Mucosa of gallbladder (tissue), 1 donor: ENCODE data around the gene EML5. TPM values are rescaled to one million over a fixed set of nuclear protein-coding genes. Genes with fewer than 3 reads are reported as not detected.
"Not testable (repeated sequence)": the region's sequence is repeated elsewhere in the genome, so short reads cannot be mapped to it uniquely, and the experiment has no call there.

Source experiments
- DNase-seq: peaks from one replicate; pipeline ENCODE4 v3.0.0-alpha.2; 2020; ENCODE audit warnings: low spot score
- total RNA-seq: library from RNA; stranded (reverse); gene quantifications from one replicate; pipeline ENCODE4 v1.2.1, GENCODE V29; 2021
- donor health status: DM: no; HTN: no; CAD: no.

EML5 gene
- total RNA-seq, 1 donor from 2014 or later, result 1.7 TPM

DNA sequence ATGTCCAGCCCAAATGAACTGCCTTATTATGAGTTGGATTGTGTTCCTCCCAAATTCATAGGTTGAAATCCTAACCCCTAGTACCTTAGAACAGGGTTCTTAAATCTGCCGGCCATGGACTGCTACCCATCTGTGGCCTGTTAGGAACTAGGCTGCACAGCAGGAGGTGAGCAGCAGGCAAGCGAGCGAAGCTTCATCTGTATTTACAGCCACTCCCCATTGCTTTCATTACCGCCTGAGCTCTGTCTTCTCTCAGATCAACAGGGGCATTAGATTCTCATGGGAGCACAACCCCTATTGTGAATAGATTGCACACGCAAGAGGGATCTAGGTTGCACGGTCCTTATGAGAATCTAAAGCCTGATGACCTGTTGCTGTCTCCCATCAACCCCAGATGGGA, 9.8 kb upstream of the EML5 start:
- no peak for DNase-seq

DNA sequence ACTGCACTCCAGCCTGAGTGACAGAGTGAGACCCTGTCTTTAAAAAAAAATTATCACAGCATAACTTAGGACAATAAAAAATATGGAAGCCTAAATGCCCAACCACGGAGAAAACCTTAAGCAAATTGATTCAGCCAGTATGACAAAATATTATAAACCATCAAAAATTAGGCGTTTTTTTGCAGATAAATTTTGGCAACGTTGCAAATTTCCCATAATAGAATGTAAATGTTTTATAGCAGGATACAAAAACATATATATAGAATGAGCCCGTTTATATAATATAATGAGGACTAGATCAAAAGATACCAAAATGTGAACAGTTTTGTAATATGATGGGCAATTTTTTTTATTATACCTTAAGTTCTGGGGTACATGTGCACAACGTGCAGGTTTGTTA, 6.8 kb upstream of the EML5 start:
- no peak for DNase-seq

DNA sequence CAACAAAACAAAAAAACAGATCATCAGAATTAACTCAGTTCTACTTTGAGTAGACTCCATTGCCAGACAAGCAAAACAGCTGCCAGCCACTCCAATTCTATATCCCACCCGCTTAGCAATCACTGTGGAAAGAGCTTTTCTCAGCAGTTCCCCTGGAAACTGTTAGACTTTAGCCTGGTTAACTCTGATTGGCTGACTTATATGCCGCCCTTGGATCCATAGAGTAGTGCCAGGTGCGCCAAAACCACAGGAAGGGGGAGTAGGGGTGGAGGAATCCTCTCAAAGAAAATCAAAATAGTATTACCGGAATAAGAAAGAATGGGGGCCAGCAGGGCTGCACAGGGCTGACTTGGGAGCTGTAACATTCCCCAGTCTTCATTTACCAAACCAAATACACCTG, 5.4 kb upstream of the EML5 start:
- no peak for DNase-seq

DNA sequence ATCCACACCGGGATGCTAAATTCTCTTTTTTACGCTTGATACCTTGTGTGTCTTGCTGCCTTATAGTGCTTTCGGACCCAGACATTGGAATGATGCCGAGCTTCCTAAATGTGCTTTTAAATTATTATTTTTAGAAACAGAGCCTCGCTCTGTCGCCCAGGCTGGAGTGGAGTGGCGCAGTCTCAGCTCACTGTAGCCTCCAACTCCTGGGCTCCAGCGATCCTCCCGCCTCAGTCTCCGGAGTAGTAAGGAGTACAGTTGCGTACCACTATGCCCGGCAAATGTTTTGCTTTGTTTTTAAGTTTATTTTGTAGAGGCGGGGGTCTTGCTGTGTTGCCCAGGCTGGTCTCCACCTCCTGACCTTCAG, 489 bp upstream of the EML5 start:
- no peak for DNase-seq

DNA sequence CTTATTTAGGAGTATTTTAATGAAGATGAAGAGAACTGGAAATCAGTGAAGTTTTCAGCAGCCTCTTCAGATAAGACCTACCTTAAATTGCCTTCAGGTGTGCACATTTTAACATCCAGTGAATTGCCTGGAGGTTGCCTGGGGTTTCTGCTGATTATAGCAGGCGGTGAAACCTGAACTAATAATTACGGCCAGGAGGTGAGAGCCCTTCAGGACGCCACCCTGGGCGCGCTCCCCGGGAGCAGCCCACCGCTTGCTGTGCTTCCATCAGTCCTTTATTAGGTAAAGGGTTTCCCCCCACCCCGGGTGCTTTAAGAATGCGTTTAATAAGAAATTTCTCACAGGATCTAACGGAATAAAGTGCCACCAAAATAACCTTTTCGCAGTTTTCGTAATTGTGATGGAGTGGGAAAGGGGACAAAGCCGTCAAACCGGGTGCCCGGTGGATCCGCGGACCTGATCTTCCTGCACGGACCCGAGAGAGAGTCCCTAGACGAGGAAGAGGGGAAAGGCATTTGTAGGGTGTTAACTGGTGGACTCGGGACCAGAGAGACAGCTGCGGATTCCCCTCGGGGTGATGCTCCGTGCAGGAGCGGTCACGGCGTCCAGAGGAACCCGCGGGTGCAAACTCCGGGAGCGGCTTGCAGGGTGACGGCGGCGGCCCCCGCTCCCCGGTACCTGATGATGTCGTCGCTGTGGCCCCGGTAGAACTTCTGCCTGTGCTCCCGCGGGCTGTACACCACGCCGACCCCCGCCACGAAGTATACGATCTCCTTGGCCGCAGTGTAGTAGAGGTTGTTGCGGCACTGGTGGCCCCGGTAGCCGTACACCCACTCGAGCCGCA, 902 bp downstream of the EML5 start:
- no peak for DNase-seq

DNA sequence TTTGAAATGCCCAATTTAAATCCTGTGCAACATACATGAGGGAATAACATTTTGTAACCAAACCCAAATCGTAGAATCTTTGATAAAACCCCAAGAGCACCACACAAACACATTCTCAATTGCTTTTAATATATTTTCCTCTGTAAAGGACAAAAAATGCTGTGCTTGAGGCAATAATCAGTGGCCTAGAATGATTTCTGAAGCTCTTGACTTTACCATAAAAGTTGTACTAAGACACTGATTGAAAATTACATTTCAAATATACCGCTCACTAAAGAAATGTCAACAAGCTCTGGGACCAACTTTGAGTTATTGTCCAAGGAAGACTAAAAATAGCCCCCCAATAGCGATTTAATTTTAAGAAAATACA, 1.5 kb downstream of the EML5 start:
- DNase-seq, result no peak

DNA sequence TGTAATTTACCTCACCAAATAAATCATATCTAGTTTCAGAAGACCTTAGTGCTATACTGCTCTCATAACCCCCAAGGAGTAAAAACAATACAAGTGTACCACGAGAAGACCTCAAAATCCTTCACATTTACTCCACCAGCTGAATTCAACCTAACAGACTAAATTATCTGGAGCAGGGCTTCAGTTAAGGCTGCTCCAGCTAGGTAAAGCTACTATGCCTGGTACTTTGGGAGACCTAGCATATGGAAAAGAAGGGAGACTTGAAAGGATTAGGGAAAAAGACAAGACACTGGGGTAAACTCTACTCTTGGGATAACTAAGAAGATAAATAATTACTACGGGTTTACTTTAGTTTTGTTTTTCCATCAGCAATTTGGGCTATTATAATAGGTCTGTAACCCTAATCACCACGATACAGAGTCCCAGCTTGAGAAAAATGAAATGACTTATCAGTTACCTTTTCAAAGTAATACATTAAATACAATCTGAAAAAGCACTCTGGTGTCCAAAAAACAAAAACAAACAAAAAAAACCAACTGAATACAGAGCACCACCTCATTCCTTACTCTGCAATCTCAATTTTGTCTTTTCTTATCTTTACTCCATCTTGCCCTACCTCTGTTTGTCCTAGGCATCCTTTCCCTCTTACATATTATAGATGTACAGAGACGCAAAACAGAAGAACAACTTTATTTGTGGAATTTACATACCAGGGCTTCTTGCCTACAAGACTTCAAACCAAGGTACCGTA, 2.1 kb downstream of the EML5 start:
- no peak for DNase-seq

DNA sequence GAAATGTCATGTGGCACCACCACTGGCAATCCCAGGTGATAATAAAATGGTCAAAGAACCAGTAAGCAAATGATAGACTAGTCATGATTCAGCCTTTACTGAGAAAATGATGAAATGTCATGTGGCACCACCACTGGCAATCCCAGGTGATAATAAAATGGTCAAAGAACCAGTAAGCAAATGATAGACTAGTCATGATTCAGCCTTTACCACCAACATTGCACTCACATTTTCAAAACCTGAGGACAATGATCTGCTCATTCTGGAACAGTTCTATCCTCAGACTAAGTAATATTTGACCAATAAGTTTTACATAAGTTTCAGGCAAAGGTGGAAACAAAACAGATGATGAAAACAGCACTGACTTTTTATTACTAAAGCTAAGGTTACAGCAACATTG, 3.2 kb downstream of the EML5 start:
- DNase-seq, result not testable (repeated sequence)

DNA sequence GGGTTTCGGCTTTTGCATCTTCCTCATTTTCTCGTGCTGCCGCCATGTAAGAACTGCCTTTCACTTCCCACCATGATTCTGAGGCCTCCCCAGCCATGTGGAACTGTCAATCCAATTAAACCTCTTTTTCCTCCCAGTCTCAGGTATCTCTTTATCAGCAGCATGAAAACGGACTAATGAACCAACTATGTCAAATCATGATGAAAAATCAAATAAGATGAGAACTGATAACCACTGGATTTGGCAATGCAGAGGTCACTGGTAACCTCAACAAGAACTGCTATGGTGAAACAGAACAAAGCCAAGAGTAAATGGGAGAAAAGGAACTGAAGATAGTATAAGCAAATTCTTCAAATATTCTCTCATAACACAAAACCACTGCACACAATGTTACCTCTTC, 6.0 kb downstream of the EML5 start:
- no peak for DNase-seq

DNA sequence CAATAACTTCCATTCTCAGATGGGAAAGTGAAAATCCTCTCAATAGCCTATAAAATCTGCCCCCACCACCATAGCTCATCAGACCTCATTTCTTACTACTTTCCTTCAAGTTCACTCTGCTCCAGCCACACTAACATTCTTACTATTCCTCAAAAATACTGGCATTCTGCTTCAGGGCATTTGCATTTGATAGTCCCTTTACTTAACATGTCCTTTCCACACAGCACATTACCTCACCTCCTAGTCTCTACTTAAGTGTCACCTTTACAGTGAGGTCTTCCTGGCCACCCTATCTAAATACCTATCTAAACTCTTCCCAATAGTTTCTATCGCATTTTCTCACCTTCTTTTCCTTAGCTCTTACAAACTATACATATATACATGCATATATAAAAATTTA, 6.8 kb downstream of the EML5 start:
- no peak for DNase-seq

DNA sequence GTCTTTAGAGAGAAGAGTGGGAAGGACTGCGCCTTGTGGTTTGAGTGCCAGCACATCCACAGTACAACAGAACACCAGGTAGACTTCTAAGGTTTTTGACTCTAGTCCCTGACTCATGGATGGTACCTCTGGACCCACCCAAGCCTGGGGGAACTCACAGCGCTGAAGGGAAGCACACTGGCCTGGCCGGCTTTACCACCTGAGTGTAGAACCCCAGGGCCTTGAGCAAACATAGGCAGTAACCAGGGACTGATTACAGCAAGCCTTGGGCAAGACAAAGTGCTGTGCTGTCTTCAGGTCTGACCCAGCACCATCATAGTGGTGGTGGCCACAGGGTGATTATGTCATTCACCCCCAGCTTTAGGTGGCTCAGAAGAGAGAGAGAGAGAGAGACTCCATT, 17.2 kb downstream of the EML5 start:
- DNase-seq, result no peak

DNA sequence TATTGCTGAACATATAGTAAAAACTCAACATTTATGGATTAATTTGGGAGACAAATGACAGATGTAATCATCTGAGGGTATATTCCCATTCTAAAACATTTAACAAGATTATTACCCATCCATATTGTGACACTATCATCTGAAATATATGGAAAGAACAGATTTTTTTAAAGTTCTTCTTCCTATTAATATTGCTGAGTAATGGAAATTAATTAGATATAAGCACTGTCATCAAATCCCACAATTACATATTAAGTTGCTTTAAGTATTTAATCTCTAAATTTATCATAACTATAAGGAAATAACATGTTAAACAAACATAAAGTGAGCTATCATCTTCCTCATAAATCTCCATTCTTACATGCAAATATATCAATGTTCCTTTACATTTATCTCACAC, 22.0 kb downstream of the EML5 start:
- no peak for DNase-seq

DNA sequence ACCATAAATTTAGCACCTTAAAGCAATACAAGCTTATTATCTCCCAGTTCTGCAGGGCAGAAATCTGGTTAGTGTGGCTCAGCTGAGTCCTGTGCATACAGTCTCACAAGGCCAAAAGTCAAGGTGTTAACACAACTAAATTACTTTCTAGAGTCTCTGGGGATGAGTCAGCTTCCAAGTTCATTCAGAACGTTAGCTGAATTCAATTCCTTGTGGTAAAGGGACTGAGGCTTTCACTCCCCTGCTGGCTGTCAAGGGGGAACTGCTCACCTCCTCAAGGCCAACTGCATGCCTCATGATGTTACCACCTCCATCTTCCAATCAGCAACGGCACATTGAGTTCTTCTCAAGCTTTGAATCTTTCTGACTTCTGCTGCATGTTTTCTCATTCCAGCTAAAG, 27.6 kb downstream of the EML5 start:
- no peak for DNase-seq

DNA sequence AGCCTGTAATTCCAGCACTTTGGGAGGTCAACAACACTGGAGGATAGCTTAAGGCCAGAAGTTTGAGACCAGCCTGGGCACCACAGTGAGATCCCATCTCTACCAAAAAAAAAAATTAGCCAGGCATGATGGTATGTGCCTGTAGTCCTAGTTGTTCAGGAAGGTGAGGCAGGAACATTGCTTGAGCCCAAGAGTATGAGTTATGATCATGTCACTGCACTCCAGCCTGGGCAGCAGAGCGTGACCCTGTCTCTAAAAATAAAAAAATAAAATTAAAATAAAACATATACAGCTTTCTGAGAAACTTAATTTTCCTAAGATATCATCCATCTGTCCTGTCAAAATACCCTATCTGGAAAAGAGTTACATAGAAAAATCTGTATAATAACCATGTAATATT, 38.9 kb downstream of the EML5 start:
- no peak for DNase-seq

DNA sequence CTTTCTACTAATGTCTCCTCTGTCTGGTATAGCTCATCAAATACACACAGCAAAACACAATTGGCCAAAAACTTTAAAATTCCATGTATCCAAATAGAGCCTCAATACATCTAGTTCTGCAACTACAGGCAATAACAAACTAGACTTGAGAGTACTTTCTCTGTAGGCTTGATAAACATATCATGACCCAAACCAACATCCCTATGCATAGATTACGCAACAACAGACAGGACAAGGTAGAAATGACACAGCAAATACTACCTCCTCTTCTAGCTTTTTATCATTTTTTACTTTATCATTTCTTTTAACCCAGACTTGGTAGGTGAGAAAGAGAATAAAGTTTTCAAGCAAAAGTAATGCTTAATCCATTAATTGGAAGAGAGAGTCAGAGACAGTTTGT, 41.8 kb downstream of the EML5 start:
- DNase-seq, result no peak

DNA sequence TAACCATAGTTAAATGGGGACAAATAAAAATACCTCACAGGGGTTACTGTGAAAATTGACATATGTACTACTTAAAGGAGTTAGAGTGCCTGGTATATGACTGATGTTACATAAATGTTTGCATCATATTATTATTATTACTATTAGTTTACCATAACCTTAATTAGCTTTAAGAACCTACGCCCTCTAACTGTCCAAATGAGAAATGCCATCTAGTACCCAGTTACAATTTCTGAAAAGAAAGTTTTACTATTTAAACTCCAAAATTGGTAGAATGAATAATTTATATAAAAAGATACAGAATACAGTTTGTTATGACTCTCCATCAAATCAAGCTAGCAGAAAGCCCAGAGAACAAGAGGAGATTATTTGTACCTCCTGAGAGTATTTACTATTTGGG, 42.3 kb downstream of the EML5 start:
- no peak for DNase-seq

DNA sequence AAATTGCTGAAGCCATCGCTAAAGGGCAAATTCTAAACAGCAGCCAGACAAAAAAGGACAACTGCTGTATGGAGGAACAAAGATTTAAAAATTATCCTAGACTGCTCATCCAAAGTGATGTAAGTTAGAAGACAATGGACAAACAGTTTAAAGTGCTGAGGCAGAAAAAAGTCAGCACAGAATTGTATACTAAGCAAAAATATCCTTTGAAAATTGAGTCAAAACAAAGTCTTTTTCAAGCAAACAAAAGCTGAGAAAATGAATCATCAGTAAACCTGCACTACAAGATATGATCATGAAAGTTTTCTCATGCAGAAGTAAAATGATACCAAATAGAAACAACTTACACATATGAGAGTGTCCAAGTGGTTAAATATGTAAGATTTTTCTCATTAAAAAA, 43.6 kb downstream of the EML5 start:
- DNase-seq, result no peak

DNA sequence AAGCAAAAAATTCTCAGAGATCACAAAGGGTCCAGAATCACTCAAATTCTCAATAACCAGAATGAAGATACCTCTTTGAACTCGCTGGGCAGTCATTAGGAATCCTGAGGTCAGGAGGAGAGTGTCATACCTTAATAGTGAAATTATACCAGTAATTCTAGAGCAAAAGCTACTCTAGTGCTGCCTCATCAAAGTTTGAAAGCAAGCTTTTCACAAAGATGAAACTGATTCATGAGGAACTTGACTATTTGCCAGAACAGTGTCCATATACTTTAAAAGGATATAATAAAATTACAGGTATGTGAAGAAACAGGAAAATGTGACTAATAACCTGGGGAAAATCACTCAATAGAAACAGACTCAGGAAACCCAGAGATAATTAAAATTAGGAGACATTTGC, 44.5 kb downstream of the EML5 start:
- no peak for DNase-seq

DNA sequence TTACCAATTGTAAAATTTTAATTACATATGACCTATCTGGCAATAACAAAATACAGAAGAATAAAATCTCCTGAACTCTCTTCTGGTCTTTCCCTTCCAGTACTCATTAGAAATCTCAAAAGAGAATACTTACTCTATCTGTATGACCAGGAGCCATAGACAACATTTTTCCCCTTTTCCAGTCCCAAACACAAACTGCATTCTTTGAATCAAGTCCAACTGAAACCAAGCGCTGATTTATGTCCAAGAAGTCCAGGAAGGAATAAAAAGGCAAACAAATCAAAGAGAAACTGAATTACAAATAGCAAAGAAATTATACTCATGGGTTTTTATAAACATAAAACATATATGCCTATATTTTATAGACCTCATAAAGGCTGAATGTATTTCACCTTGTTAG, 46.7 kb downstream of the EML5 start:
- no peak for DNase-seq

DNA sequence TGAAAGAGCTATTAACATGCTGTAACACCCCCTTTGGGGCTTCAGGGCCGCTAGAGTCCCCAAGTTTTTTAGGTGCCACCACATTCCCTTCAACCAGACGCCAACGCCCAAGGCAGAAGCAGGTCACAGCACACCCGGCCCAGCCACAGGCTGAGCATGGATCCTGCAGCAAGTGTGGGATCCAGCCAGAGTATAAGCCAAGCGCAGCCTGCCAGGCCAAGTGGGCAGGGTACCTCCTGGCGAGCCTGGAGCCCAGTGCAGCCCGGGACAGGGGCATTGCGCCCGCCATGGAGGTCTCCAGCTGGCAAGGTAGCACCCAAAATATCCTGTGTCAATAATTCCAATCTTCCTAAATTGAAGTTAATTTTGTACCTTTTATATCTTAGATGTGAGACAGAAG, 55.5 kb downstream of the EML5 start:
- no peak for DNase-seq

DNA sequence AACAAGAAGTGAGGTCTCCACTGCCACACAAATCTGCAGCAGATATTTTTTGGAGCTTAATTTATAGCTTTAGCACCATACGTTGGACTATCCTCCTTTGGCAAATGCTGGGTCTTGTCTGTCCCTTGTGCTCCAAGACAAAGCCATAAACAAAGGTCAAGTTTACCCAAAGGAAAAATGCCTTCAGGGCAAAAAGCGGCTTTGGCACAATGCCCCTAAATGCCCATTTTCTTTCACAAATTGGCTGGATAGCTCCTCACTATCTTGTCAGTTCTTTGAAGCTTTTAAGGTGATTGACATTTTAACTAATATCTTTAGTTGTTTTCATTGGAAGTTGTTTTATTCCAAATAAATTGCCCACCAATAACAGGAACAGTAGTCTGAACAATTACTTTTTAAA, 59.6 kb downstream of the EML5 start:
- DNase-seq, result no peak

DNA sequence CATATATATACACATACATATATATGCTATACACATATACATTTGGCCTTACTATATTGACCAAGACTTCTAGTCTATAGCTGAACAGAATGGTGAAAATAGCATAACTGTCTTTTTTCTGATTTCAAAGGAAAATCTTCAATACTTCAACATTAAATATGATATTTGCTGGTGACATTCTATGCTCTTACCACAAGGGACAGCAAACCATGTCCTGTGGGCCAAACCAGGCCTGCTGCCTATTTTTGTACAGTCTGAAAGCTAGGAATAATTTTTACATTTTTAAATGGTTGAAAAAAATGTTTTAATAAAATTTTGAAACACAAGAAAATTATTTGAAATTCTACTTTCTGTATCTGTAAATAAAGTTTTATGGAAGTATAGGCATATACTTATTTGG, 63.6 kb downstream of the EML5 start:
- DNase-seq, result no peak

DNA sequence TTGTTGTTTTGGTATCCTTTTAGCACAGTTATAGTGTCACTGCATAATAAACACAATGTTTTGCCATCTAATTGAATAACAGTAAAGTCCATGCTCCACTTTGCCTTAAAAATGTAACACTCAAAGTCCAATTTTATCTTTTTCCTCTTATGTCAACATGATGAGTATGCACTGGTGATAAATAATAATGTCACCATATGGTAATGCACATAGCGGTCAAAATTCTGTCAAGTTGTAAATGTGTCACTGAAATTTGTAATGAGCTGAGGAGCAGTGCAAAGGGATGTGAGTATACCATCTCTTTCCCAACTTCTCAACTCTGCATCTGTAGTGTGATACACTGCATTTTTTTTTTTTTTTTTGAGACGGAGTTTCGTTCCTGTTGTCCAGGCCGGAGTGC, 65.7 kb downstream of the EML5 start:
- no peak for DNase-seq

DNA sequence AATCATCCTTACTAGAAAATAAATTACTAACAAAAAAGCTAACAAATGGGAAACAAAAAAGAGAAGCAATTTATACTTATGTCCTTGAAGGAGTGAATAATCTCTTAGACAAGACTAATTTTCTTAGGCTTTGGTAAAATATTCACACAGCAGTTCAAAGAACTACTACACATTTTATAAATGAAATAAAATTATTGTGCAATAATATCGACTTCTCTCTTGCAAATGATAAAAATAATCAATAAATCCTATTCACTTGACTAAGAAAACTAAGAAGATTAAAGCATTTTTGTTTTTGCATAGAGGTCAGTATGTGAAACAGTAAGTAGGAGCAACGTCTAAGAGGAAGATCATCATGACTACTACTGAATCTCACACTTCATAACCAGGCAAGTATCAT, 82.0 kb downstream of the EML5 start:
- no peak for DNase-seq
